GM12865 (cell line): ENCODE data around the gene DPH1.

Experiments
- DNase-seq: peaks from one replicate; pipeline ENCODE4 v3.0.0; 2010; ENCODE audit warnings: low read depth
- H3K4me3 ChIP-seq: 2 replicates; pipeline ENCODE4 v1.5.1; 2011; ENCODE audit warnings: mild to moderate bottlenecking, low read depth, low read length, control low read depth
- CTCF ChIP-seq: IDR thresholded peaks from 2 replicates; pipeline ENCODE4 v1.5.1; 2011; ENCODE audit warnings: low read length, control low read depth, low read depth, inconsistent platforms; ENCODE audit not compliant: insufficient read depth; ENCODE audit errors: missing control alignments

The DPH1 gene

GRCh38 chr17:2028737-2029136 lies 1.2 kb upstream of the DPH1 start:
- no peak overlapping the region for H3K4me3 ChIP-seq
- DNase-seq, result no peak
- TF ChIP-seq CTCF, result no peak

GRCh38 chr17:2030779-2031163 lies 818 bp downstream of the DPH1 start:
- DNase-seq, result peak; percentile 91

DNA sequence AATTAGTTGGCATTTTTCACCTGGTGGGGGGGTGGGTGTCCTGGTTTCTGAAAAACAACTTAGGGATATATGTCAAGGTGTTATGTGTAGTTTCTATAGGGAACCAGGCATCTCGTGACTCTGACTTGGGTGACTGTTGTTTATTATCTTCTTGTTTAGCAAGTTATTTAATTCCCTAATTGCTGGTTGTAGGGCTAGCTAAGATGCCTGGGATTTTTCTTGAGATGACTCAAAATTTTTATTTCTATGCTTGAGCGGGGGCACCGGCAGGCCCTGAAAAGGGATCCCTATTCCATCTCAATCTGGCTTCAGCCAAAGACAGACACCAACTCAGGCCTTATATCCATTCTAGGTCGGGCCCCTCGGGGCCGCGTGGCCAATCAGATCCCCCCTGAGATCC lies 3.2 kb downstream of the DPH1 start:
- TF ChIP-seq CTCF, result no peak
- DNase-seq, result no peak
- no peak overlapping the region for H3K4me3 ChIP-seq

More at GRCh38 chr17:2030779-2031163, 818 bp downstream of the DPH1 start:
- peak; percentile 70 for TF ChIP-seq CTCF
- H3K4me3 ChIP-seq, result peak overlapping the region; percentile 98

- DNase-seq, result no peak
- no peak for TF ChIP-seq CTCF
- no peak overlapping the region for H3K4me3 ChIP-seq
These were observed 4.2 kb downstream of the DPH1 start for GRCh38 chr17:2034157-2034556.

DNA sequence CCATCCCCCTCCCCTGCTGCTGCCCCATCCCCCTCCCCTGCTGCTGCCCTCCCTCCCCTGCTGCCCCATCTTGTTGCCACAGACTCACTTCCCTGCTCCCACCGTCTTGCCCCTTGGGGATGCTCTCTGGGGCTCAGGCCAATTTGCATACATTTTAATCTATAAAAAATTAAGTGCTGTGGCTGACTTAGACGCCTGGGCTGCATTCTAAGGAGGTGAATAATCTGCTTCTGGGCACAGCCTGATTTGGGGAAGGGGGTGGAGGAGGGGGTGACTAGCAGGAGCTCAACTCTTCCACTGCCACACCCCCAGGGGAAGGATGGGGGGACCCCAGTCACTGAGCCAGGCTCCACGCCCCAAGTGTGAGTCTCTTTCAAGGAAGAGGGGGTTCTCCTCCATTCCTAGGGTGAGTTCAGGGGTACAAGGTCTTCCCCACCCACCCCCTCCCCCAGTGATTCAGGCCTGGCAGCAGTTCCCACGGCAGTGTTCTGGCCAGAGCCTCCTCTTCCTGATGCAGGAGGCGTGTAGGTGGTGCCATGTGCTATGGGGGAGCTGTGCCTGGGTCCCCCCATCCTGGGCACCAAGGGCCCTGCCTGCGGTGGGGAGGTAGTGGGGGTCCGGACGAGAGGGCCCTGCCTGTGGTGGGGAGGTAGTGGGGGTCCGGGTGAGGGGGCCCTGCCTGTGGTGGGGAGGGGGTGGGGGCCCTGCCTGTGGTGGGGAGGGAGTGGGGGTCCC lies 5.0 kb downstream of the DPH1 start:
- no peak for DNase-seq
- TF ChIP-seq CTCF, result no peak
- H3K4me3 ChIP-seq, result no peak overlapping the region

- no peak overlapping the region for H3K4me3 ChIP-seq
- no peak for DNase-seq
- no peak for TF ChIP-seq CTCF
These were observed 5.9 kb downstream of the DPH1 start for GRCh38 chr17:2035541-2036488.
